Tibial nerve (tissue), 4 donors: ENCODE results near the gene CAPN15.

Experiments used
- CTCF ChIP-seq, 5 experiments: fragments of 200-600 bp in 3 of 5; fragments of 450-650 bp in 2 of 5; sonication (generic) in 3 of 5; IDR thresholded peaks; one replicate each; pipeline ENCODE4 v1.5.1; 2016 to 2019; ENCODE audit warnings: antibody characterized with exemption in 5 of 5, mild to moderate bottlenecking in 3 of 5, moderate library complexity in 2 of 5
- EP300 ChIP-seq, 2 donors: sonication (generic); formaldehyde crosslinking; IDR thresholded peaks; one replicate each; pipeline ENCODE4 v1.6.1; 2017; ENCODE audit warnings: antibody characterized with exemption in 2 of 2, mild to moderate bottlenecking in 1 of 2
- POLR2A ChIP-seq, 2 donors: fragments of 450-650 bp; IDR thresholded peaks; one replicate each; pipeline ENCODE4 v1.6.1; 2017; ENCODE audit warnings: antibody characterized with exemption in 2 of 2, mild to moderate bottlenecking in 2 of 2, moderate library complexity in 2 of 2

- TF ChIP-seq CTCF (IDR thresholded peaks at IDR 0.05) = no peak
- no peak for TF ChIP-seq POLR2A (IDR thresholded peaks at IDR 0.05)
- TF ChIP-seq EP300 (IDR thresholded peaks at IDR 0.05) = no peak
These were observed 1.6 kb downstream of the CAPN15 start for GRCh38 chr16:529012-529575.
